OCI-M2 (cell line): ENCODE measurements around the gene POLR2L.

Source experiments
- DNase-seq: peaks from one replicate; lab custom pipeline; 2025; ENCODE audit not compliant: unreplicated experiment; lab: John Stamatoyannopoulos, UW

Gene POLR2L

GRCh38 chr11:827897-828192 is 14.5 kb downstream of the POLR2L start, which contains the start of gene CRACR2B:
TSS of gene CRACR2B (plus strand) at chr11:827919. CDS start at chr11:828608, 689 bp downstream.
- no peak for DNase-seq

GRCh38 chr11:827146-827896 is 15.0 kb downstream of the POLR2L start:
- DNase-seq = no peak

- DNase-seq = no peak
These were observed 15.5 kb downstream of the POLR2L start for GRCh38 chr11:826836-827145.

- no peak for DNase-seq
These were observed 16.1 kb downstream of the POLR2L start for GRCh38 chr11:826227-826621.

GRCh38 chr11:825366-826226 is 16.7 kb downstream of the POLR2L start:
- no peak for DNase-seq

GRCh38 chr11:824942-825341 is 17.4 kb downstream of the POLR2L start:
- no peak for DNase-seq

- DNase-seq = no peak
These were observed 17.9 kb downstream of the POLR2L start for GRCh38 chr11:824292-824880.

GRCh38 chr11:823441-824291 is 18.7 kb downstream of the POLR2L start:
- DNase-seq = no peak

GRCh38 chr11:821512-822371 is 20.6 kb downstream of the POLR2L start:
- DNase-seq = no peak

GRCh38 chr11:820655-821511 is 21.4 kb downstream of the POLR2L start:
- no peak for DNase-seq

- DNase-seq = no peak
These were observed 22.2 kb downstream of the POLR2L start for GRCh38 chr11:819943-820649.

GRCh38 chr11:819129-819931 is 23.0 kb downstream of the POLR2L start:
- no peak for DNase-seq

- no peak for DNase-seq
These were observed 23.8 kb downstream of the POLR2L start, which contains the start of gene PNPLA2 for GRCh38 chr11:818396-819128. TSS of gene PNPLA2 (plus strand) at chr11:818914. CDS start at chr11:819719, 805 bp downstream.

- no peak for DNase-seq
These were observed 25.9 kb downstream of the POLR2L start for GRCh38 chr11:816433-816779.

GRCh38 chr11:815675-816432 is 26.5 kb downstream of the POLR2L start:
- no peak for DNase-seq

- no peak for DNase-seq
These were observed 28.8 kb downstream of the POLR2L start for GRCh38 chr11:813456-814096.
